K562 (cell line): ENCODE data around the gene ZDHHC12. TPM values are rescaled to one million over a fixed set of nuclear protein-coding genes. Genes with fewer than 3 reads are reported as not detected.

Source experiments
- ASH1L ChIP-seq: fragments of 450-650 bp; IDR thresholded peaks from 2 replicates; pipeline ENCODE4 v1.6.1; 2018; ENCODE audit warnings: borderline replicate concordance, mild to moderate bottlenecking, low read depth; ENCODE audit not compliant: partially characterized antibody
- CREM ChIP-seq: IDR thresholded peaks from 2 replicates; pipeline ENCODE4 v1.6.1; 2014; ENCODE audit warnings: antibody characterized with exemption, low read depth
- DEAF1 ChIP-seq: fragments of 450-650 bp; formaldehyde crosslinking; IDR thresholded peaks from 2 replicates; pipeline ENCODE4 v1.4.0; 2020; ENCODE audit warnings: mild to moderate bottlenecking, moderate library complexity
- FUS ChIP-seq: fragments of 200-400 bp; formaldehyde crosslinking; optimal IDR thresholded peaks from 2 replicates; pipeline ENCODE3; 2017; ENCODE audit warnings: low read depth, low read length
- KAT7 ChIP-seq: sonication (generic); formaldehyde crosslinking; IDR thresholded peaks from 2 replicates; pipeline ENCODE4 v1.8.0; 2022; ENCODE audit warnings: missing genetic modification reagents, mild to moderate bottlenecking, borderline replicate concordance
- MED1 ChIP-seq: sonication (generic); formaldehyde crosslinking; IDR thresholded peaks from 2 replicates; pipeline ENCODE4 v1.8.1; 2023; ENCODE audit warnings: missing genetic modification reagents, borderline replicate concordance
- NFATC3 ChIP-seq: fragments of 450-650 bp; IDR thresholded peaks from 2 replicates; pipeline ENCODE4 v1.6.1; 2017; ENCODE audit warnings: mild to moderate bottlenecking
- NKRF ChIP-seq: fragments of 450-650 bp; IDR thresholded peaks from 2 replicates; pipeline ENCODE4 v1.6.1; 2016; ENCODE audit warnings: borderline replicate concordance
- TAF9B ChIP-seq: fragments of 450-650 bp; IDR thresholded peaks from 2 replicates; pipeline ENCODE4 v1.6.1; 2018; ENCODE audit warnings: mild to moderate bottlenecking; ENCODE audit not compliant: partially characterized antibody
- TCF7L2 ChIP-seq: fragments of 150-350 bp; IDR thresholded peaks from 2 replicates; pipeline ENCODE4 v1.6.1; 2016; ENCODE audit warnings: low read depth, mild to moderate bottlenecking, low read length, moderate library complexity
- THAP7 ChIP-seq: fragments of 250-450 bp; sonication (Bioruptor Pico); IDR thresholded peaks from 2 replicates; pipeline ENCODE4 v1.5.0; 2021
- TOE1 ChIP-seq, 2 experiments: fragments of 450-650 bp in 1 of 2; sonication (generic) in 1 of 2; formaldehyde crosslinking in 1 of 2; IDR thresholded peaks; 2 replicates each; pipeline versions ENCODE4 v1.7.1 to v1.8.0; 2016 to 2022; ENCODE audit warnings: borderline replicate concordance in 2 of 2, mild to moderate bottlenecking in 2 of 2, antibody characterized with exemption in 1 of 2, inconsistent platforms in 1 of 2, low read depth in 1 of 2, missing genetic modification reagents in 1 of 2, moderate library complexity in 1 of 2
- ZBTB8A ChIP-seq: fragments of 450-650 bp; IDR thresholded peaks from 2 replicates; pipeline ENCODE4 v1.6.1; 2018; ENCODE audit warnings: mild to moderate bottlenecking, moderate library complexity; ENCODE audit not compliant: partially characterized antibody
- ZBTB9 ChIP-seq: fragments of 450-650 bp; formaldehyde crosslinking; IDR thresholded peaks from 2 replicates; pipeline ENCODE4 v1.4.0; 2020; ENCODE audit warnings: mild to moderate bottlenecking, moderate library complexity
- ZNF133 ChIP-seq: fragments of 250-450 bp; sonication (Bioruptor Pico); IDR thresholded peaks from 2 replicates; pipeline ENCODE4 v1.4.0; 2020; ENCODE audit warnings: mild to moderate bottlenecking
- ZNF655 ChIP-seq: fragments of 250-450 bp; sonication (Bioruptor Pico); IDR thresholded peaks from 2 replicates; pipeline ENCODE4 v1.5.0; 2021
- ZNF695 ChIP-seq: fragments of 450-650 bp; formaldehyde crosslinking; IDR thresholded peaks from 2 replicates; pipeline ENCODE4 v1.4.0; 2020; ENCODE audit warnings: mild to moderate bottlenecking, moderate library complexity
- ZNF75A ChIP-seq: fragments of 450-650 bp; formaldehyde crosslinking; IDR thresholded peaks from 2 replicates; pipeline ENCODE4 v1.4.0; 2020; ENCODE audit warnings: mild to moderate bottlenecking
- polyA plus RNA-seq, 8 experiments: library from polyadenylated mRNA; depleted of rRNA in 4 of 8; stranded (reverse) in 5 of 8; unstranded in 3 of 8; fragments of >200 nt; fragmentation: Nextera tagmentation in 2 of 8; fragmentation: Illumina TruSeq in 1 of 8; extraction: Ambion mirVana in 2 of 8; extraction: Trizol in 1 of 8; gene quantifications; 2 replicates each; pipeline versions ENCODE4 v1.2.1 to v1.2.3, GENCODE V29; 2011 to 2014; ENCODE audit warnings: inconsistent platforms in 1 of 8, missing spikeins in 1 of 8
- total RNA-seq, 7 experiments: library from RNA; depleted of rRNA in 6 of 7; stranded (reverse); fragments of >200 nt in 6 of 7; fragmentation: Illumina TruSeq in 2 of 7; extraction: Trizol in 2 of 7; gene quantifications; 2 replicates each; pipeline versions ENCODE4 v1.2.1 to v1.2.3, GENCODE V29; 2011 to 2021; ENCODE audit warnings: low replicate concordance in 1 of 7

Gene ZDHHC12
- total and polyA plus RNA-seq, 9 of the 15 experiments (the other 6 are each of a cell fraction or from before 2014, with no cell fraction given): 0.21 to 38.0 (median 13.8) TPM

- no peak for TF ChIP-seq NKRF
- no peak for TF ChIP-seq ZBTB8A
- no peak for TF ChIP-seq ZNF655 (CRISPR knock-in tag)
- 0 out of 2 replicates have a peak, but pooled peaks have one; percentile 19 for TF ChIP-seq DEAF1
- TF ChIP-seq NFATC3: no peak
- no peak for TF ChIP-seq ASH1L
- TF ChIP-seq CREM: peak; percentile 79
- TF ChIP-seq ZBTB9: peak; percentile 93
- TF ChIP-seq FUS: peak; percentile 89
- TF ChIP-seq MED1 (CRISPR knock-in tag): no peak
- no peak for TF ChIP-seq TAF9B
- 0 out of 2 replicates have a peak, but pooled peaks have one; percentile 55 for TF ChIP-seq ZNF75A (CRISPR knock-in tag)
- no peak for TF ChIP-seq TCF7L2
- peak; percentile 86; the same call in 1 of the 2 replicates for TF ChIP-seq ZNF695 (CRISPR knock-in tag)
- TF ChIP-seq KAT7: peak; percentile 96; the same call in 1 of the 2 replicates
- TF ChIP-seq ZNF133 (CRISPR knock-in tag): no peak; the same call in 1 of the 2 replicates
- 0 out of 2 replicates have a peak, but pooled peaks have one; percentile 35 for TF ChIP-seq THAP7 (CRISPR knock-in tag)
- TF ChIP-seq TOE1 (IDR thresholded peaks at IDR 0.05; ENCODE audit: borderline replicate concordance): peak; percentile 88; the same call in 1 of the 2 replicates
- TF ChIP-seq TOE1 (CRISPR knock-in tag; IDR thresholded peaks at IDR 0.05; ENCODE audit: borderline replicate concordance, low read depth): peak; percentile 82; the same call in 1 of the 2 replicates
Observed at GRCh38 chr9:128688501-128689292, 35.2 kb downstream of the ZDHHC12 start, which contains the start of gene SET (continued).
